Sigmoid colon (tissue), 4 donors: ENCODE measurements around the gene ARHGAP28.

Experiments used
- CTCF ChIP-seq, 4 experiments: fragments of 450-650 bp in 3 of 4; fragments of 200-600 bp in 1 of 4; IDR thresholded peaks; one replicate each; pipeline ENCODE4 v1.5.1; 2016 to 2019; ENCODE audit warnings: antibody characterized with exemption in 4 of 4, mild to moderate bottlenecking in 3 of 4, moderate library complexity in 2 of 4
- POLR2A ChIP-seq, 2 donors: fragments of 450-650 bp; IDR thresholded peaks; one replicate each; pipeline ENCODE4 v1.6.1; 2016; ENCODE audit warnings: antibody characterized with exemption in 2 of 2, mild to moderate bottlenecking in 2 of 2, moderate library complexity in 2 of 2
- POLR2AphosphoS5 ChIP-seq, 4 donors: sonication (generic); formaldehyde crosslinking; IDR thresholded peaks; one replicate each; pipeline ENCODE4 v1.6.1; 2017; ENCODE audit warnings: antibody characterized with exemption in 4 of 4

- TF ChIP-seq CTCF (IDR thresholded peaks at IDR 0.05) (no peak), POLR2AphosphoS5 (IDR thresholded peaks at IDR 0.05) (no peak), POLR2A (IDR thresholded peaks at IDR 0.05) (no peak)
Observed at GRCh38 chr18:6956495-6956894, 227.0 kb downstream of the ARHGAP28 start.
